Stomach (tissue), 4 donors: ENCODE measurements around the gene KRT85.

Source experiments
- EP300 ChIP-seq: sonication (generic); formaldehyde crosslinking; IDR thresholded peaks from one replicate; pipeline ENCODE4 v1.6.1; 2017; ENCODE audit warnings: antibody characterized with exemption
- POLR2A ChIP-seq, 4 donors: fragments of 450-650 bp; IDR thresholded peaks; one replicate each; pipeline ENCODE4 v1.6.1; 2016; ENCODE audit warnings: antibody characterized with exemption in 4 of 4, control low read depth in 2 of 4, mild to moderate bottlenecking in 1 of 4, moderate library complexity in 1 of 4
- TF ChIP-seq, protein P1 (sequence below), 7 experiments: fragments of 450-650 bp in 4 of 7; fragments of 200-600 bp in 3 of 7; sonication (generic) in 3 of 7; IDR thresholded peaks; one replicate each; pipeline ENCODE4 v1.5.1; 2016 to 2019; ENCODE audit warnings: antibody characterized with exemption in 7 of 7, control low read depth in 2 of 7, mild to moderate bottlenecking in 1 of 7

DNA sequence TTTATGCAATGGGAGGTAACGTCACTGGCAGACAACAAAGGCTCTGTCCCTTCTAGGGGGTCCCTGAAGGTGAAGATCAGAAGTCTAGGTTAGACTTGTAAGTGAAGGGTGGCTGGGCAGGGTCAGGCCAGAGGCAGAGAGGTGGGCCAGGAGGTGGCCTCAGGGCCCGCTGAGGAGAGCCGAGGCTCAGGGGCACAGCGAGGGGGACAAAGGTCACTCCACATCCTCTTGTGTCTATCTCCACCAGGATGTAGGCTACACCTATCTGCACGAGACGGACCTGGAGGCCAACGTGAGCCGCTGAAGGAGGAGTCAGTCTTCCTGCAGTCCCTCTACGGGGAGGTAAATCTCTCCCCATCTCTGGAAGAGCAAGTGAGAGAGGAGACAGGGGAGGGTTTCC is 20.3 kb downstream of the KRT85 start:
- TF ChIP-seq, protein P1, sequence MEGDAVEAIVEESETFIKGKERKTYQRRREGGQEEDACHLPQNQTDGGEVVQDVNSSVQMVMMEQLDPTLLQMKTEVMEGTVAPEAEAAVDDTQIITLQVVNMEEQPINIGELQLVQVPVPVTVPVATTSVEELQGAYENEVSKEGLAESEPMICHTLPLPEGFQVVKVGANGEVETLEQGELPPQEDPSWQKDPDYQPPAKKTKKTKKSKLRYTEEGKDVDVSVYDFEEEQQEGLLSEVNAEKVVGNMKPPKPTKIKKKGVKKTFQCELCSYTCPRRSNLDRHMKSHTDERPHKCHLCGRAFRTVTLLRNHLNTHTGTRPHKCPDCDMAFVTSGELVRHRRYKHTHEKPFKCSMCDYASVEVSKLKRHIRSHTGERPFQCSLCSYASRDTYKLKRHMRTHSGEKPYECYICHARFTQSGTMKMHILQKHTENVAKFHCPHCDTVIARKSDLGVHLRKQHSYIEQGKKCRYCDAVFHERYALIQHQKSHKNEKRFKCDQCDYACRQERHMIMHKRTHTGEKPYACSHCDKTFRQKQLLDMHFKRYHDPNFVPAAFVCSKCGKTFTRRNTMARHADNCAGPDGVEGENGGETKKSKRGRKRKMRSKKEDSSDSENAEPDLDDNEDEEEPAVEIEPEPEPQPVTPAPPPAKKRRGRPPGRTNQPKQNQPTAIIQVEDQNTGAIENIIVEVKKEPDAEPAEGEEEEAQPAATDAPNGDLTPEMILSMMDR (IDR thresholded peaks at IDR 0.05), result no peak
- TF ChIP-seq EP300 (no peak), POLR2A (IDR thresholded peaks at IDR 0.05) (no peak)
